Smooth muscle cell of trachea (primary cell): ENCODE results near the gene PCK1. TPM values are rescaled to one million over a fixed set of nuclear protein-coding genes. Genes with fewer than 3 reads are reported as not detected.

Experiments
- total RNA-seq: library from RNA; depleted of rRNA; stranded (reverse); fragments of >200 nt; gene quantifications from 2 replicates; pipeline ENCODE4 v1.2.1, GENCODE V29; 2014

The PCK1 gene
- total RNA-seq = not detected in 2 replicates

GRCh38 chr20:57560554-57561355, at the start of gene PCK1:
Gene PCK1, plus strand, starts transcription at chr20:57561110. Its CDS starts 302 bp downstream, at chr20:57561412.

GRCh38 chr20:57524511-57525176, 36.3 kb upstream of the PCK1 start, which contains the start of gene CTCFL:
Gene CTCFL, minus strand, starts transcription at chr20:57525140. Its CDS starts 935 bp downstream, at chr20:57524205.

Other genes starting within 250 kb of the PCK1 start
- not detected in 2 replicates for gene SPO11, start 231.3 kb upstream of the PCK1 start, total RNA-seq
- gene RAE1, start 209.9 kb upstream of the PCK1 start, total RNA-seq = 30.9 and 53.5 TPM in 2 replicates
- gene RBM38, start 169.7 kb upstream of the PCK1 start, total RNA-seq = 7.3 and 13.4 TPM in 2 replicates
- under 0.01 TPM in 1 of 2 replicates, not detected in the other for gene CTCFL, start 36.0 kb upstream of the PCK1 start, total RNA-seq
- not detected in 2 replicates for gene ZBP1, start 59.3 kb downstream of the PCK1 start, total RNA-seq
- gene PMEPA1, start 148.9 kb downstream of the PCK1 start, total RNA-seq = 0.29 and 0.33 TPM in 2 replicates